H1 (cell line): ENCODE measurements around the gene GPR176. TPM values are rescaled to one million over a fixed set of nuclear protein-coding genes. Genes with fewer than 3 reads are reported as not detected.

Source experiments
- CTCF ChIA-PET: fragments of 300-600 bp; sonication (Branson Sonifier 250); formaldehyde crosslinking; loops from one replicate; lab custom pipeline; 2021; ENCODE audit not compliant: partially characterized antibody; lab: Charles Lee
- POLR2A ChIA-PET: fragments of 300-600 bp; sonication (Branson Sonifier 250); formaldehyde crosslinking; loops from one replicate; lab custom pipeline; 2021; ENCODE audit warnings: inconsistent platforms; ENCODE audit not compliant: partially characterized antibody; lab: Charles Lee
- DNase-seq, 2 experiments: peaks; one replicate each; pipeline versions ENCODE4 v3.0.0 to v3.0.0-alpha.2; 2010 to 2022; ENCODE audit warnings: low spot score in 2 of 2, low read depth in 1 of 2, mixed read lengths in 1 of 2
- FAIRE-seq: peaks from 2 replicates; lab custom pipeline; 2011; peaks lifted over from hg19 to GRCh38; lab: Jason Lieb, UNC
- H2AFZ ChIP-seq: 2 replicates; pipeline ENCODE4 v1.8.1; 2012; ENCODE audit warnings: low read length, inconsistent platforms
- H2AK5ac ChIP-seq: 2 replicates; pipeline ENCODE4 v1.6.1; 2013; ENCODE audit warnings: low read depth, low read length
- H2BK120ac ChIP-seq: replicated peaks from 2 replicates; pipeline ENCODE3; 2013; ENCODE audit warnings: low read depth, low read length, inconsistent platforms
- H2BK12ac ChIP-seq: 2 replicates; pipeline ENCODE4 v1.6.1; 2013; ENCODE audit warnings: low read depth, low read length
- H2BK15ac ChIP-seq: 2 replicates; pipeline ENCODE4 v1.6.1; 2013; ENCODE audit warnings: low read length
- H2BK20ac ChIP-seq: 2 replicates; pipeline ENCODE4 v1.6.1; 2013; ENCODE audit warnings: low read length
- H2BK5ac ChIP-seq: 2 replicates; pipeline ENCODE4 v1.6.1; 2013; ENCODE audit warnings: low read depth, low read length
- H3K14ac ChIP-seq: 2 replicates; pipeline ENCODE4 v1.6.1; 2013; ENCODE audit warnings: inconsistent platforms; ENCODE audit not compliant: insufficient read length
- H3K18ac ChIP-seq: 2 replicates; pipeline ENCODE4 v1.6.1; 2013; ENCODE audit warnings: low read length; ENCODE audit errors: extremely low read depth
- H3K23ac ChIP-seq: 2 replicates; pipeline ENCODE4 v1.6.1; 2013; ENCODE audit warnings: inconsistent platforms; ENCODE audit not compliant: insufficient read length
- H3K23me2 ChIP-seq: 2 replicates; pipeline ENCODE4 v1.6.1; 2013; ENCODE audit warnings: low read depth, low read length
- H3K27ac ChIP-seq: 2 replicates; pipeline ENCODE4 v1.6.1; 2011; ENCODE audit warnings: low read depth, low read length, inconsistent platforms
- H3K27me3 ChIP-seq, 4 experiments: replicated peaks in 1 of 4; 1 replicate in 1 of 4; 2 replicates in 3 of 4; pipeline versions ENCODE4 v1.6.1 to v1.8.1; 2011 to 2013; ENCODE audit warnings: low read length in 3 of 4, mild to moderate bottlenecking in 3 of 4, inconsistent platforms in 2 of 4, mixed read lengths in 2 of 4, moderate library complexity in 1 of 4; ENCODE audit not compliant: control insufficient read depth in 3 of 4, insufficient read depth in 3 of 4; ENCODE audit errors: extremely low read depth in 1 of 4
- H3K36me3 ChIP-seq, 4 experiments: 2 replicates each; pipeline versions ENCODE4 v1.6.1 to v1.8.1; 2011 to 2013; ENCODE audit warnings: mild to moderate bottlenecking in 4 of 4, low read length in 3 of 4, moderate library complexity in 2 of 4, control low read depth in 1 of 4, inconsistent platforms in 1 of 4; ENCODE audit not compliant: insufficient read depth in 4 of 4, control insufficient read depth in 2 of 4
- H3K4ac ChIP-seq: replicated peaks from 2 replicates; pipeline ENCODE3; 2013; ENCODE audit warnings: low read length, low read depth, mixed read lengths, inconsistent platforms; ENCODE audit not compliant: insufficient read length
- H3K4me1 ChIP-seq, 4 experiments: replicated peaks in 1 of 4; 1 replicate in 1 of 4; 2 replicates in 3 of 4; pipeline versions ENCODE4 v1.6.1 to v1.8.1; 2011 to 2013; ENCODE audit warnings: low read length in 3 of 4, inconsistent platforms in 2 of 4, mixed read lengths in 1 of 4; ENCODE audit not compliant: insufficient read depth in 4 of 4, control insufficient read depth in 3 of 4
- H3K4me2 ChIP-seq, 2 experiments: 2 replicates each; pipeline versions ENCODE4 v1.6.1 to v1.8.1; 2011 to 2013; ENCODE audit warnings: low read depth in 2 of 2, low read length in 2 of 2, control low read depth in 1 of 2, inconsistent platforms in 1 of 2, mild to moderate bottlenecking in 1 of 2; ENCODE audit not compliant: insufficient read depth in 1 of 2
- H3K4me3 ChIP-seq, 4 experiments: fragments of 200-600, 300-600 bp in 1 of 4; sonication (generic), shearing (Covaris generic), sonication (Bioruptor Twin) in 1 of 4; 2 replicates each; pipeline versions ENCODE4 v1.5.1 to v1.8.1; 2011 to 2016; ENCODE audit warnings: low read length in 4 of 4, low read depth in 3 of 4, control low read depth in 2 of 4, inconsistent platforms in 2 of 4, mild to moderate bottlenecking in 2 of 4, mixed read lengths in 1 of 4, moderate library complexity in 1 of 4; ENCODE audit not compliant: insufficient read depth in 2 of 4; ENCODE audit errors: extremely low read depth in 1 of 4
- H3K56ac ChIP-seq: replicated peaks from 2 replicates; pipeline ENCODE3; 2013; ENCODE audit warnings: low read depth, mild to moderate bottlenecking, mixed read lengths, low read length, inconsistent platforms; ENCODE audit not compliant: insufficient read length
- H3K79me1 ChIP-seq: 2 replicates; pipeline ENCODE4 v1.6.1; 2013; ENCODE audit warnings: low read depth, low read length, control low read depth
- H3K79me2 ChIP-seq, 2 experiments: 2 replicates each; pipeline versions ENCODE4 v1.6.1 to v1.8.1; 2012 to 2013; ENCODE audit warnings: low read length in 2 of 2, mild to moderate bottlenecking in 2 of 2, inconsistent platforms in 1 of 2; ENCODE audit not compliant: insufficient read depth in 2 of 2, control insufficient read depth in 1 of 2
- H3K9ac ChIP-seq, 4 experiments: replicated peaks in 1 of 4; 1 replicate in 1 of 4; 2 replicates in 3 of 4; pipeline versions ENCODE4 v1.6.1 to v1.8.1; 2011 to 2013; ENCODE audit warnings: low read depth in 3 of 4, low read length in 3 of 4, control low read depth in 2 of 4, mild to moderate bottlenecking in 2 of 4, moderate library complexity in 2 of 4, inconsistent platforms in 1 of 4; ENCODE audit errors: extremely low read depth in 1 of 4
- H3K9me3 ChIP-seq, 2 experiments: 2 replicates each; pipeline versions ENCODE4 v1.6.1 to v1.8.1; 2012 to 2013; ENCODE audit warnings: mild to moderate bottlenecking in 2 of 2, moderate library complexity in 2 of 2, control low read depth in 1 of 2, inconsistent platforms in 1 of 2, low read depth in 1 of 2, low read length in 1 of 2, mixed read lengths in 1 of 2; ENCODE audit not compliant: insufficient read depth in 2 of 2
- H4K20me1 ChIP-seq, 2 experiments: replicated peaks in 1 of 2; 2 replicates each; pipeline versions ENCODE3 to v1.8.1; 2011 to 2013; ENCODE audit warnings: inconsistent platforms in 2 of 2, low read length in 2 of 2, mild to moderate bottlenecking in 1 of 2; ENCODE audit not compliant: insufficient read depth in 2 of 2, control insufficient read depth in 1 of 2
- H4K5ac ChIP-seq: 2 replicates; pipeline ENCODE4 v1.6.1; 2013; ENCODE audit warnings: low read length, low read depth, mixed read lengths, inconsistent platforms; ENCODE audit not compliant: insufficient read length
- H4K8ac ChIP-seq: 2 replicates; pipeline ENCODE4 v1.8.0; 2013; ENCODE audit warnings: mild to moderate bottlenecking, moderate library complexity, low read length, inconsistent platforms; ENCODE audit not compliant: insufficient read depth; ENCODE audit errors: extremely low read depth
- H4K91ac ChIP-seq: replicated peaks from 2 replicates; pipeline ENCODE3; 2013; ENCODE audit warnings: low read length, mixed read lengths, inconsistent platforms; ENCODE audit not compliant: insufficient read length
- CREB1 ChIP-seq: IDR thresholded peaks from 2 replicates; pipeline ENCODE4 v1.6.1; 2012; ENCODE audit warnings: inconsistent platforms
- RBBP5 ChIP-seq: IDR thresholded peaks from 2 replicates; pipeline ENCODE4 v1.7.1; 2012; ENCODE audit warnings: low read depth, mild to moderate bottlenecking, inconsistent platforms, low read length, moderate library complexity, borderline replicate concordance
- RXRA ChIP-seq: IDR thresholded peaks from 2 replicates; pipeline ENCODE4 v1.6.1; 2011; ENCODE audit warnings: low read depth, mild to moderate bottlenecking, low read length, moderate library complexity; ENCODE audit not compliant: insufficient read depth
- SIN3A ChIP-seq, 2 experiments: IDR thresholded peaks in 1 of 2; conservative IDR thresholded peaks in 1 of 2; 2 replicates each; pipeline ENCODE4 v1.6.1; 2011 to 2012; ENCODE audit warnings: low read length in 2 of 2, improper control_type of control experiment in 1 of 2, low read depth in 1 of 2, mild to moderate bottlenecking in 1 of 2
- WGBS, 2 experiments: shearing (Covaris generic) in 1 of 2; methylation state at CpG; one replicate each; pipeline versions ENCODE4 v1.1.6 to v1.1.7; 2013 to 2015; ENCODE audit warnings: low lambda C conversion rate in 2 of 2, mixed read lengths in 2 of 2, inconsistent platforms in 1 of 2, low coverage in 1 of 2, missing lambda C conversion rate in 1 of 2; ENCODE audit not compliant: insufficient replicate concordance in 2 of 2, insufficient coverage in 1 of 2, insufficient read length in 1 of 2; ENCODE audit errors: extremely low coverage in 1 of 2, missing lambda C conversion rate in 1 of 2; 5-methylcytosine and 5-hydroxymethylcytosine counted together
- polyA plus RNA-seq, 7 experiments: library from polyadenylated mRNA; depleted of rRNA in 3 of 7; stranded (reverse) in 5 of 7; unstranded in 2 of 7; fragments of >200 nt in 5 of 7; fragments of 200-250 nt in 2 of 7; gene quantifications; 1 replicate in 5 of 7; 2 replicates in 1 of 7; 4 replicates in 1 of 7; pipeline versions ENCODE4 v1.2.1 to v1.2.3, GENCODE V29; 2011 to 2013; ENCODE audit warnings: missing spikeins in 2 of 7, mixed read lengths in 2 of 7
- total RNA-seq: library from RNA; stranded (reverse); fragmentation: NEBNext Ultra II Directional; extraction: Animal tissue kit (Norgen Biotek cat#: 25700); gene quantifications from 2 replicates; pipeline ENCODE4 v1.2.1, GENCODE V29; 2021

Gene GPR176
- total and polyA plus RNA-seq, 2 of the 8 experiments (the other 6 are each of a cell fraction or from before 2014, with no cell fraction given): 190 to 281 TPM

GRCh38 chr15:39785139-39785538 lies 134.9 kb downstream of the GPR176 start:
- Histone ChIP-seq H2AK5ac (no peak overlapping the region), H3K27ac (no peak overlapping the region), H3K23ac (no peak overlapping the region), H3K4me3 (peak overlapping the region in 3 of 4 experiments; percentile 6 to 23 (median 12); a peak in 2 of 8 replicates), H3K4me2 (peak overlapping the region; percentile 26 to 40; a peak in 3 of 4 replicates), H3K9me3 (no peaks in the 10 kb centered on the region), H3K27me3 (no peaks in the 10 kb centered on the region), H2BK5ac (no peak overlapping the region), H4K91ac (no peak overlapping the region), H3K36me3 (no peaks in the 10 kb centered on the region), H2BK20ac (no peak overlapping the region), H2BK12ac (no peak overlapping the region), H3K79me2 (peaks cover 0 to 17% of the 10 kb centered on the region in 2 experiments; a peak in 2 of 4 replicates), H3K9ac (no peak overlapping the region), H4K20me1 (no peaks in the 10 kb centered on the region), H3K4ac (no peak overlapping the region), H4K5ac (no peak overlapping the region), H4K8ac (no peak overlapping the region), H3K14ac (no peak overlapping the region), H2BK15ac (no peak overlapping the region), H3K56ac (no peak overlapping the region), H3K79me1 (no peaks in the 10 kb centered on the region), H3K4me1 (peaks cover 2 to 29% (median 24%) of the 10 kb centered on the region in 4 experiments; a peak in 6 of 7 replicates), H2BK120ac (no peak overlapping the region), H2AFZ (no peak overlapping the region), H3K18ac (no peak overlapping the region), H3K23me2 (peaks cover 7% of the 10 kb centered on the region)
- DNase-seq (no peak), FAIRE-seq (no peak)
- 79% methylated on average over 10 of the region's 10 CpGs; no CpG with 5 or more reads in 1 of the 2 experiments for WGBS, 2 experiments
- ChIA-PET CTCF (interaction anchor here (0.6 to 2.0 kb wide), 8 partner anchors 15 to 490 kb away, joined by 3 to 9 read pairs (median 3); partner anchors contain the start of gene EIF2AK4), POLR2A (interaction anchor here (1.0 to 1.1 kb wide), 2 partner anchors 146 to 254 kb away, joined by 4 read pairs; partner anchors contain the start of gene SRP14)
- TF ChIP-seq SIN3A (conservative IDR thresholded peaks at IDR 0.05 in 1 of 2, IDR thresholded peaks at IDR 0.05 in 1 of 2; ENCODE audit: low read depth in 1 of 2, low read length in 2 of 2) (no peak), RXRA (no peak), RBBP5 (no peak), CREB1 (no peak)
